ENCODE data around the gene CTDNEP1. TPM values are rescaled to one million over a fixed set of nuclear protein-coding genes. Genes with fewer than 3 reads are reported as not detected.

The CTDNEP1 gene
- total and polyA plus RNA-seq, 2 of the 4 experiments (the other 2 are of a cell fraction): 23.8 to 132 TPM

GRCh38 chr17:7226721-7227710, 24.5 kb downstream of the CTDNEP1 start:
- Histone ChIP-seq H3K4me1 (ENCODE audit: control insufficient read depth, insufficient read depth, low read length) (no peaks in the 10 kb centered on the region), H2AK9ac (replicated peaks; ENCODE audit: low read depth, low read length, poor library complexity) (no peak overlapping the region), H2AK5ac (ENCODE audit: low read depth, low read length) (no peak overlapping the region), H3K36me3 (ENCODE audit: control insufficient read depth, insufficient read depth, low read length) (peaks cover 79% of the 10 kb centered on the region), H2AFZ (replicated peaks; ENCODE audit: low read length, poor library complexity) (no peak overlapping the region), H3K4me2 (ENCODE audit: low read depth, low read length) (no peak overlapping the region), H3K27ac (ENCODE audit: insufficient read depth, low read length) (no peak overlapping the region), H4K91ac (ENCODE audit: insufficient read depth, low read depth, low read length) (no peak overlapping the region), H3K27me3 (ENCODE audit: control insufficient read depth, insufficient read depth, low read length) (no peaks in the 10 kb centered on the region), H3K9me3 (ENCODE audit: control insufficient read depth, insufficient read depth, low read length) (no peaks in the 10 kb centered on the region), H4K8ac (ENCODE audit: low read depth in 2 of 2, low read length in 2 of 2) (no peak overlapping the region), H3K4ac (ENCODE audit: low read depth, low read length) (no peak overlapping the region), H3K14ac (replicated peaks; ENCODE audit: low read depth, low read length) (no peak overlapping the region), H3K23ac (ENCODE audit: low read depth, low read length) (no peak overlapping the region), H4K5ac (ENCODE audit: low read depth, low read length) (no peak overlapping the region), H3K9ac (ENCODE audit: low read depth, low read length) (no peak overlapping the region), H2BK5ac (ENCODE audit: low read depth, low read length, poor library complexity, severe bottlenecking) (no peak overlapping the region), H2BK15ac (ENCODE audit: low read depth, low read length) (no peak overlapping the region), H3K9me1 (ENCODE audit: insufficient read depth, low read length) (peaks cover 3% of the 10 kb centered on the region; the same call in 1 of the 2 replicates), H4K20me1 (ENCODE audit: insufficient read depth, low read length) (peaks cover 29% of the 10 kb centered on the region), H3K79me1 (ENCODE audit: low read depth in 1 of 2, low read length in 2 of 2) (peaks cover 2 to 76% of the 10 kb centered on the region in 2 experiments), H3K56ac (ENCODE audit: extremely low read depth, insufficient read depth, low read length) (no peak overlapping the region), H2BK20ac (ENCODE audit: low read depth, low read length) (no peak overlapping the region), H3K4me3 (ENCODE audit: insufficient read depth, low read depth, low read length) (no peak overlapping the region), H3K18ac (ENCODE audit: low read depth, low read length) (no peak overlapping the region), H2BK120ac (ENCODE audit: low read depth, low read length) (no peak overlapping the region)
- DNase-seq (no peak), ATAC-seq (ENCODE audit: low read depth) (no peak)
- ChIA-PET POLR2A (ENCODE audit: unreplicated experiment) (no interaction called here), CTCF (no interaction called here)
- dilution Hi-C loops (cut with HindIII; ENCODE audit: low sequenced_read_pairs, unreplicated experiment) (no loop called here), intact Hi-C loops (cut with micrococcal nuclease) (no loop called here), in situ Hi-C loops (cut with MboI; ENCODE audit: low sequenced_read_pairs) (loop anchor here (25.0 kb wide), 1 partner anchor 935 kb away; the partner anchor contains the start of genes PER1 and VAMP2)
- TF ChIP-seq MAZ (IDR thresholded peaks at IDR 0.05; ENCODE audit: borderline replicate concordance, low read depth, low read length): no peak
- TF ChIP-seq MAFK (IDR thresholded peaks at IDR 0.05; ENCODE audit: low read depth, low read length): no peak
- TF ChIP-seq USF2 (IDR thresholded peaks at IDR 0.05; ENCODE audit: low read depth, low read length): no peak
- TF ChIP-seq MXI1 (IDR thresholded peaks at IDR 0.05; ENCODE audit: borderline replicate concordance, low read depth, low read length): no peak
- TF ChIP-seq CEBPB (IDR thresholded peaks at IDR 0.05; ENCODE audit: low read depth, low read length): no peak
- TF ChIP-seq RAD21 (IDR thresholded peaks at IDR 0.05; ENCODE audit: low read length): no peak
- no peak for TF ChIP-seq NFE2L2 (IDR thresholded peaks at IDR 0.05; ENCODE audit: low read depth, low read length)
- no peak for TF ChIP-seq CHD1 (IDR thresholded peaks at IDR 0.05; ENCODE audit: low read depth, low read length)
- no TSS peak for BruUV-seq (replicated peaks)
- 97% methylated on average over 15 of the region's 31 CpGs; no CpG with 5 or more reads in 1 of the 2 experiments for WGBS, 2 experiments (ENCODE audit: extremely low coverage in 2 of 2, insufficient read length in 1 of 2)
